GM10248 (cell line): Measurements from ENCODE around the gene UPF1.

Source experiments
- CTCF ChIA-PET: fragments of 300-600 bp; sonication (Branson Sonifier 250); formaldehyde crosslinking; extraction: SDS; loops from one replicate; lab custom pipeline; 2021; ENCODE audit warnings: antibody characterized with exemption; lab: Yijun Ruan, JAX
- POLR2A ChIA-PET: fragments of 350-650 bp; sonication (Branson Sonifier 250); formaldehyde crosslinking; extraction: SDS; loops from one replicate; lab custom pipeline; 2020; ENCODE audit warnings: antibody characterized with exemption; lab: Yijun Ruan, JAX
- DNase-seq: peaks from one replicate; pipeline ENCODE4 v3.0.0; 2012; ENCODE audit errors: extremely low spot score
- TF ChIP-seq, protein P1 (sequence below): IDR thresholded peaks from 2 replicates; pipeline ENCODE4 v1.5.1; 2012; ENCODE audit warnings: mild to moderate bottlenecking, low read depth; ENCODE audit errors: extremely low read depth, missing control alignments, control extremely low read depth

Gene UPF1

DNA sequence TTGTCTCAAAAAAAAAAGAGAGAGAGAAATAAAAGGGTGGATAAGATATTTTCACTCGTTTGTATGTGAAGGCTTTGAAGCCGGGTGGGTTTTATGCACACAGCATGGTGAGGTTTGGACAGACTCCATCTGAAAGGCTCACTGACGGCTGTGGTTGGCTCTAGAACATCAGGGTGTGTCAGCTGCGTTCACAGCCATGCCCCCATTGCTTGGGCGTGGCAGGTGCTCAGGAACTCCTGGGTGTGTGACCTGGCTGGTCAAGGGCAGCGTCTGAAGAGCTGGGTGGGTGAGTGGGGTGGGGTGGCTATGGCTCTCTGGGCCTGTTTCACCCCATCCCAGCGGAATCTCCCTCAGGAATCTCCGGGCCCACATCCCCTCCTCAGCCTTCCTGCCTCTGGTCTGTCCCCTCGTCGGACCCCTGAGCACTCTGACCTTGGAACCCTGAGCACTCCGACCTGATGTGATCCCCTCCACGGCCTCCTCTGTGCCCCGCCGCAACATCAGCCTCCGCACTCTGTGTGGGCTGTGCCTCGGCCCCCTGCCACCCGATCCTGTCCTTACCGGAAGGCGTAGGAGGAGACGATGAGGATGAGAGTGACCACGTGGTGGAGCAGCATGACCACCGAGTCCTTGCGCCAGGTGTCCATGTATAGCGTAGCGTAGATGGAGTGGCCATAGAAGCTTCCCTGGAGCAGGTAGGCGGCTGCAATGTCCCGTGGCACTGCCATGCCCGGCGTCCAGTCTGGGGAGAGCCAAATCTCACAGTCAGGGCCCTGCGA is 52.0 kb downstream of the UPF1 start:
- POLR2A ChIA-PET = no interaction called here
- TF ChIP-seq, protein P1, sequence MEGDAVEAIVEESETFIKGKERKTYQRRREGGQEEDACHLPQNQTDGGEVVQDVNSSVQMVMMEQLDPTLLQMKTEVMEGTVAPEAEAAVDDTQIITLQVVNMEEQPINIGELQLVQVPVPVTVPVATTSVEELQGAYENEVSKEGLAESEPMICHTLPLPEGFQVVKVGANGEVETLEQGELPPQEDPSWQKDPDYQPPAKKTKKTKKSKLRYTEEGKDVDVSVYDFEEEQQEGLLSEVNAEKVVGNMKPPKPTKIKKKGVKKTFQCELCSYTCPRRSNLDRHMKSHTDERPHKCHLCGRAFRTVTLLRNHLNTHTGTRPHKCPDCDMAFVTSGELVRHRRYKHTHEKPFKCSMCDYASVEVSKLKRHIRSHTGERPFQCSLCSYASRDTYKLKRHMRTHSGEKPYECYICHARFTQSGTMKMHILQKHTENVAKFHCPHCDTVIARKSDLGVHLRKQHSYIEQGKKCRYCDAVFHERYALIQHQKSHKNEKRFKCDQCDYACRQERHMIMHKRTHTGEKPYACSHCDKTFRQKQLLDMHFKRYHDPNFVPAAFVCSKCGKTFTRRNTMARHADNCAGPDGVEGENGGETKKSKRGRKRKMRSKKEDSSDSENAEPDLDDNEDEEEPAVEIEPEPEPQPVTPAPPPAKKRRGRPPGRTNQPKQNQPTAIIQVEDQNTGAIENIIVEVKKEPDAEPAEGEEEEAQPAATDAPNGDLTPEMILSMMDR = no peak
- CTCF ChIA-PET = interaction anchor here (1.5 kb wide), 1 partner anchor 17 kb away, joined by 4 read pairs; no protein-coding TSS in a partner anchor
- no peak for DNase-seq

DNA sequence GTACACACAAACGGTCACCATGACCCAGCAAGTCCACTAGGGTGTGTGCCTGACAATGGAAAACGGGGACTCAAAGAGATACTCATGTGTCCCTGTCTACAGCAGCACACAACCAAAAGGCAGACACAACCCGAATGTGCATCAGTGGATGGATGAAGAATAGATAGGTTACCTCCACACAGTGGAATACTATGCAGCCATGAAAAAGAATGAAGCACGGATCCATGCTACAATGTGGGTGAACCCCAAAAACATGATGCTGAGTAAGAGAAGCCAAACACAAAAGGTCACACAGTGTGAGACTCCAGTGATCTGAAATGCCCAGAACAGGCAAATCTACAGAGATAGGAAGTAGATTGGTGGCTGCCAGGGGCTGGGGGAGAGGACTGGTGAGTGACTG is 55.2 kb downstream of the UPF1 start:
- ChIA-PET POLR2A (no interaction called here), CTCF (no interaction called here)
- no peak for DNase-seq
- TF ChIP-seq, protein P1 = no peak

DNA sequence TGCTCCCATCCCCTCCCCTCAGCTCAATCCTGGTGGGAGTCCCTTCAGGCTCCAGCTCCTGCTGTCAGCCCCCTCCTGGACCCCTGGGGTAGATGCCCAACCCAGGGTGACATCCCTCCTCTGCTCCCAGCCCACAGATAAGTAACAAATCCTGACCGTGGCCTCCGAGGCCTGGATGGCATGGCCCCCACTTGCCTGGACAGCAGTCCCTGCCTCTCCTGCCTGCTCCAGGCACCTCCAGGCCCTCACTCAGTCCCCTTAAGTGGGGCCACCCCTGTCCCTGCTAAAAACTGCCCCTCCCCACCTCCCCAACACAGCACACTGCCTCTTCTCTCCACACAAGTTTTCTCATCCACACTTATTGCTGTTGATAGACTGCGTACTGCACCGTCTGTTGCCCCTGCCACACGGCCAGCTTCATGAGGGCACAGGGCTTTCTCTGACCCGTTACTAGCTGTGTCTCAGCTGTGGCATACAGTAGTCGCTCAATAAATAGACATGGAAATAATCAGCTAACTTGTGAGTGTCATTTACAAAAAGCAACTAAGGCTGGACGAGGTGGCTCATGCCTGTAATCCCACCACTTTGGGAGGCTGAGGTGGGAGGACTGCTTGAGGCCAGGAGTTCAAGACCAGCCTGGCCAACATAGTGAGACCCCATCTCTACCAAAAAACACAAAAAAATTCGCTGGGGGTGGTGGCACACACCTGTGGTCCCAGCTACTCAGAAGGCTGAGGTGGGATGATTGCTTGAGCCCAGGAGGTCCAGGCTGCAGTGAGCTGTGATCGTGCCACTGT is 58.4 kb downstream of the UPF1 start:
- ChIA-PET POLR2A (no interaction called here), CTCF (interaction anchor here (2.0 kb wide), 1 partner anchor 43 kb away, joined by 4 read pairs; no protein-coding TSS in a partner anchor)
- DNase-seq = no peak
- TF ChIP-seq, protein P1 = no peak

DNA sequence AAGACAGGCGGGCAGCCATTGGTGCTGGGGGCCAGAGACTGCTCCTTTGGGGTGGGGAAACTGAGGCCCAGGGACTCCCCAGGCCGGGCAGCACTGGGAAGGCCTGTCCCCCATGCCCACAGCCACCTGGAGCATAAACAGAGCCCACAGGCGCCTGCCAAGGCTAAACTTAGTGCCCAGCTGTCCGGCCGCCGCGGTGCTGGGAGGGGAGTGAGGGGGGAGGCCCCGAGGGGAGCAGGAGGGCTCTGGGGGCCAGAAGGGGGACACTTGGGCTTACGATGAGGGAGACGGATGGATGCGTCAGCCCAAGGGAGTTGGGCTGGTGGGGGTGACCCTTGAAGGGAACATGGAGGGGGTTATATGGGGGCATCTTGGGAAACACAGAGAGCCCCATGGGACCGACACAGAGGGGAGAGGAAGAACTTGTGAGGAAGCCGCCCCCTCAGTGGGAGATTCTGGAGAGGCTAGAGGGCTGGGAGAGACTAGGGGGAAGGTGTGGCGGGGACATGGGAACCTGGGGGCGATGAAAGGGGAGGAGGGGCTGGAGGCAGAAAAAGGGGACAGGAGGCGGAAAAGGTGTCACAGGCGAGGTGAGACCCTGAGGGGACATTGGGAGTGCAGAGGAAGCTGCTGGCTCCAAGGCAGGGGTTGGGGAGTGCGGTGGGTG is 62.0 kb downstream of the UPF1 start:
- ChIA-PET CTCF (no interaction called here), POLR2A (no interaction called here)
- TF ChIP-seq, protein P1 = no peak
- no peak for DNase-seq

DNA sequence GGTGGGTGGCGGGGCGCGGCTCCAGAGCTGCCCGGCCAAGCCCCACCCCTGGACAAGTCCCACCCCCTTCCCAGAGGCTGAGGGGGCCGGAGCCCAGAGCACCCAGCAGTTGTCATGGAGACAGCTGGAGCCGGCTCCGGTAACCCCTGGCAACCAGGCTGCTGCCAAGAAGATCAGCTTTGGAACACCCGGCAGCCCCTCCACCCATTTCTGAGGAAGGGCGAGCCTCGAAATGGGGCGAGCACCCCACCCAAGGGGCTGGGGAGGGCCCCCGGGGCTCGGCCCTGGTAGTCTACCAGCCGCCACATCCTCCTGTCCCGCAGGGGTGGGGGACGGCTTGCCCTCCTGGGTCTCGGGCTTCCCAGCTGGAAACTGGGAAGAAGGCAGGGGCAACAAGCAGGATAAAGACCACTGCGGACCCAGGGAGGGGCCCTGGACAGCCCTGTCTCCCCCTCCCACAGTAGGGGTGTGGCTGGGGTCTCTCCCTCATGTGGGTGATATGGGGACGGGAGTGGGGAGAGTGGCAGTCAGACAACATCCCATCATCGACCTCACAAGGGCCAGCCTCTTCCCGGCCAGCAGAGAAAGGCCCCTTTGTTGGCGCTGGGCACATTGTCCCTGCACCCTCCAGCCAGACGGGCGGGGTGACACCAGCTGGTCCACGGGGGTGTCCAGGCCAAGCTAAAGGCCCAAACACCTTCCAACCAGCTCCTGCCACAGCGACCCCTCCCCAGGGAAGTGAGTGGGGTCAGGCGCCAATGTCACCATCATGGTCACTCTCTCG is 62.7 kb downstream of the UPF1 start:
- ChIA-PET CTCF (no interaction called here), POLR2A (no interaction called here)
- TF ChIP-seq, protein P1 = no peak
- no peak for DNase-seq
